T-helper 1 cell treated with Interleukin-12 subunit alpha and Interleukin-12 subunit beta and Interleukin-4 antibody, amounts not matched to agents 30 μg/mL and 1 μg/mL, for 36 hours (primary cell): ENCODE measurements around the gene TXN2.

Experiments
- H3K27ac Mint-ChIP-seq: one replicate; pipeline ENCODE4 v1.8.0; 2021; ENCODE audit warnings: mild to moderate bottlenecking, mixed read lengths
- H3K27me3 Mint-ChIP-seq: one replicate; pipeline ENCODE4 v1.8.0; 2021; ENCODE audit warnings: low read depth, mixed read lengths
- H3K36me3 Mint-ChIP-seq: one replicate; pipeline ENCODE4 v1.8.0; 2021; ENCODE audit warnings: low read depth, mixed read lengths
- H3K4me1 Mint-ChIP-seq: one replicate; pipeline ENCODE4 v1.8.0; 2021; ENCODE audit warnings: low read depth, mixed read lengths
- H3K4me3 Mint-ChIP-seq: one replicate; pipeline ENCODE4 v1.8.0; 2021; ENCODE audit warnings: mild to moderate bottlenecking, moderate library complexity, mixed read lengths
- H3K9me3 Mint-ChIP-seq: one replicate; pipeline ENCODE4 v1.8.0; 2021; ENCODE audit warnings: mixed read lengths

Gene TXN2

DNA sequence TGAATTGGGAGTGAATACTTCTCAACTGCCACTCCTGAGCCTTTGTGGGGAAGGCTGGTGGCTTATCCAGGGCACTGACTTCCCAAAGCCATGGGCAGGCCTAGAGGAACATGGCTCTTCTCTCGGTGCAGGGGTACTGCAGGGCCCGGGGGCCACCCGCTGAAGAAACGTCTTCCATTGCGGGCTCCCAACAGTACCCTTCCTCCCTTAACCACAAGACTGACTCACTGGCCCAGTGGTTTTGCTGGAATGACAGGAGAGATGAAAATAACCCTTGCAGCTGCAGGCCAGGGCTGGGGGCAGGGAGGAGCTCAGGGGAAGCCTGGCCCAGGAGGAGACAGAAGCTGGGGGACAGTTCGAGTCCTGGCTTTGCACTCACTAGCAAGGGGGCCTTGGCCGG, 13.5 kb downstream of the TXN2 start:
- no peak overlapping the region for H3K27ac Mint-ChIP-seq
- H3K27me3 Mint-ChIP-seq: no peaks in the 10 kb centered on the region
- H3K9me3 Mint-ChIP-seq: no peaks in the 10 kb centered on the region
- peaks cover 19% of the 10 kb centered on the region for H3K36me3 Mint-ChIP-seq
- H3K4me3 Mint-ChIP-seq: no peak overlapping the region
- H3K4me1 Mint-ChIP-seq: peaks cover 23% of the 10 kb centered on the region

DNA sequence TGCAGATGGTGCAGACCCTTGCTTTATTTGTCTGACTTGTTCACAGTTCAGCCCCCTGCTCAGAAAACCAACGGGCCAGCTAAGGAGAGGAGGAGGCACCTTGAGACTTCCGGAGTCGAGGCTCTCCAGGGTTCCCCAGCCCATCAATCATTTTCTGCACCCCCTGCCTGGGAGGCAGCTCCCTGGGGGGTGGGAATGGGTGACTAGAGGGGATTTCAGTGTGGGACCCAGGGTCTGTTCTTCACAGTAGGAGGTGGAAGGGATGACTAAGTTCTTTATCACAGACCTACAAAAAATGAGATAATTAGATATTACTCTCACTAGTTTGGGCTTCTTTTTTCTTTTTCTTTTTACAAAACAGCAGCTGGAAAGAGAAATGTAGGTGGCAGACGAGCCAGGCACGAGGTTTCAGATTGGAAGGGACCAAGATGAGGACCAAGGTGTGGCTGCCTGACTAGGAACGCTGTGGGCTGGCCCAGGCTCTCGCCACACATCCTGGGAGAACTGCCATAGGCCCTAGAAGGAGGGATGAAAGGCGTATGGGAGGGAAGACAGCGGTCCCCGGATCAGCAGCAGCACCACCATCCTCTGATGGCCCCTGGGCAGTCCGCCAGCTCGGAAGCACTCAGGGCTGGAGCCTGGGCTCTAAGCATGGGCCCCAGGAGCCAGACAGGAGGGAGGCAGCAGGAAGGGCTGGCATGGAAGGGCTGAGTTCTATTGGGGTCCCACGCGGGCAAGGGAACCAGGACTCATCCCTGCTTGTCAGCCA, 14.2 kb downstream of the TXN2 start:
- Mint-ChIP-seq H3K4me3 (no peak overlapping the region), H3K9me3 (no peaks in the 10 kb centered on the region), H3K36me3 (peaks cover 17% of the 10 kb centered on the region), H3K4me1 (peaks cover 23% of the 10 kb centered on the region), H3K27ac (peak overlapping the region; percentile 59), H3K27me3 (no peaks in the 10 kb centered on the region)

DNA sequence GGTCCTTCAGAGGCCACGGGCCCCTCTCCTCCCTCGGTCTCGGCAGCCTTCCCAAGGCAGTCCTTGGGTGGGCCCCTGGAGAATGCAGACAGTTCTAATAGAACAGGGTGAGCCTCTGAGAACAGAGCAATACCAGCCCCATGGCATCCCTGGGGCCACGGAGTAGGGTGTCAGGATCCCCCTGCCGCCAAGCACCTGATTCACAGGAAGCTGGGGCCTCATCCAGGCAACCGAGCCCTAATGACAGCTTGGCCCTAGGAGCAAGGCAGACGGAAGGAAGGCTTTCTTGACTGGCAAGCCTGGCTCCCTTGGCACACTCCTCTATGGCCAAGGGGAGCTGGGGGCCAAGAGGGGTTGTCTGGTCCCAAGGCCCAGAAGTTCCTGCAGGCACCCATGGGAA, 15.2 kb downstream of the TXN2 start:
- peaks cover 23% of the 10 kb centered on the region for H3K4me1 Mint-ChIP-seq
- H3K4me3 Mint-ChIP-seq: no peak overlapping the region
- H3K9me3 Mint-ChIP-seq: no peaks in the 10 kb centered on the region
- no peaks in the 10 kb centered on the region for H3K27me3 Mint-ChIP-seq
- peaks cover 12% of the 10 kb centered on the region for H3K36me3 Mint-ChIP-seq
- no peak overlapping the region for H3K27ac Mint-ChIP-seq

DNA sequence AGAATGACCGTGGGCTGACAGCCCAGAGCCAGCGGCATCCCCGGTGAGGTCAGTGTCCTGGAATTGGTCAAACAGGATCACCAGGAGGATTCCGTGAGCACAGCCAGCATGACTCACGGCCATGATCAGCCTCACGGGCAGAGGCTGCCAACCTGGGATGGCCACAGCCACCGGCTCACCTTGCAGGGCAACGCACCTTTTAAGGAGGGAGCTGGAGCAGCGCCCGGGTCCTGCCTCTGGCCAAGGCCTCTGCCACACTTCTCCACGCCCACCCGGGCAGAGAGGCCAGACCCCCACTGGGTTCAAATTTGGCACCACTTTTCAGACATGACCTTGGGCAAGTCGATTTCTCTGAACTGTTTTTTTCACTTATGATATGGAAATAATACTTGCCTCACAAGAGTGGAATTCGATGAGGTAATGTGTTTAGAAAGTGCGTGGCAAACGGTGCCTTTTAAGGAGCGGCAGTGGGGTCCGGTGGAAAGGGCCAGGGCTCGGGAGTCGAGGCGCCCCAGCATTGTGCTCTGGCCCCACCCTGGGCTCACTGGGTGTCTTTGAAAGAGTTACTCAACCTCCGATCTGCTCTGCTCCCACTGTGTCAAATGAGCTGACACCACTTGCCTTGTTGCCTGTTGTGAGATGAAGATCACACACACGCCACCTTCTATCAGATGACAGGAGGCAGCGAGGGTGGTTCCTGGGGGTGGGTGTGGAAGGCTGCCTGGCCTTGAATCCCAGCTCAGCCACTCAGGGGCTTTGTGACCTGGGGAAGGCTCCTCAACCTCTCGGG, 16.0 kb downstream of the TXN2 start:
- H3K9me3 Mint-ChIP-seq: no peaks in the 10 kb centered on the region

DNA sequence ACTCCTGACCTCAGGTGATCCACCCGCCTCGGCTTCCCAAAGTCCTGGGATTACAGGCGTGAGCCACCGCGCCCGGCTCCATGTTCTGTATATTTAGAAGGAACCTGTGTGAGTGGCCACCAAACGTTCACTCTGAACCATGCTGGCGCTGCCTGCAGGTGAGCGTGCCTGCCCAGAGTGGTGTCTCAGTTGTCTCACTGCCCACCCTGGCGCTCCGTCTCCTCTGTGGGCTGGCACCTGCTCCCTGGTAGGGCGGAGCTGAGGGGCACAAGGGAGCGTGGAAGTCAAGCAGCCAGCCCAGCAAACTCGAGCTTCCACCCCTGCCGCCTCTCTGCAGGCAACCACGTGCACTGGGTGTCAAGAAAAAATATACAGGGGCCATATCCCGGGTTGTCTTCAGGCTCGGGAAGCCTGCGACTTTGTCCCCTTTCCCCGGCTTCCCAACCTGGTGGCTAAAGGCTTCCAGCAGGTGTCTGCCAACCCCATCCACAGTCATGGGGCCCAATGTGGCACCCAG, 16.7 kb downstream of the TXN2 start:
- H3K27me3 Mint-ChIP-seq: no peaks in the 10 kb centered on the region
- H3K27ac Mint-ChIP-seq: no peak overlapping the region
- peaks cover 7% of the 10 kb centered on the region for H3K36me3 Mint-ChIP-seq
- no peak overlapping the region for H3K4me3 Mint-ChIP-seq
- H3K9me3 Mint-ChIP-seq: no peaks in the 10 kb centered on the region
- H3K4me1 Mint-ChIP-seq: peaks cover 15% of the 10 kb centered on the region

More for the DNA sequence above, 16.0 kb downstream of the TXN2 start:
- Mint-ChIP-seq H3K27me3 (no peaks in the 10 kb centered on the region), H3K4me3 (no peak overlapping the region), H3K36me3 (peaks cover 11% of the 10 kb centered on the region), H3K4me1 (peaks cover 22% of the 10 kb centered on the region), H3K27ac (no peak overlapping the region)

DNA sequence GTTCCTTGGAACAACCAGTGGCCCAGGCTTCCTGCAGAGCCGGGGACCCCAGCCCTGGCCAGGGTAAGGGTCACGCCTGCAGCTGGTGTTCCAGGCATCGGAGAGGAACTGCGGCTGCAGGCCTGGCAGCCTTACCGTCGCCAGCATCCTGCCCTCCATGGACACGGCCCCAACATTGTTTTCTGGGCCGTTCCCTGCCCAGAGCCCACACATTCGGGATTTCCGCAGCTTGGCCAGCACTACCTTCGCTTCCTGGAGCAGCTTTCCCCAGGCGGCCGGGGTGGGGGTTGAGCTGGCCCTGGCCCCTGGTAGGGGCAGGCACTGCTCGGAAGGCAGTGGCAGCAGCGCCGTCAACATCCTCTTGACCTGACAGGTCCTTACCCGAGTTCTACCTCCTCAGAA, 17.7 kb downstream of the TXN2 start:
- peaks cover 14% of the 10 kb centered on the region for H3K4me1 Mint-ChIP-seq
- H3K4me3 Mint-ChIP-seq: no peak overlapping the region
- no peaks in the 10 kb centered on the region for H3K9me3 Mint-ChIP-seq
- no peaks in the 10 kb centered on the region for H3K27me3 Mint-ChIP-seq
- no peak overlapping the region for H3K27ac Mint-ChIP-seq
- H3K36me3 Mint-ChIP-seq: peaks cover 7% of the 10 kb centered on the region

DNA sequence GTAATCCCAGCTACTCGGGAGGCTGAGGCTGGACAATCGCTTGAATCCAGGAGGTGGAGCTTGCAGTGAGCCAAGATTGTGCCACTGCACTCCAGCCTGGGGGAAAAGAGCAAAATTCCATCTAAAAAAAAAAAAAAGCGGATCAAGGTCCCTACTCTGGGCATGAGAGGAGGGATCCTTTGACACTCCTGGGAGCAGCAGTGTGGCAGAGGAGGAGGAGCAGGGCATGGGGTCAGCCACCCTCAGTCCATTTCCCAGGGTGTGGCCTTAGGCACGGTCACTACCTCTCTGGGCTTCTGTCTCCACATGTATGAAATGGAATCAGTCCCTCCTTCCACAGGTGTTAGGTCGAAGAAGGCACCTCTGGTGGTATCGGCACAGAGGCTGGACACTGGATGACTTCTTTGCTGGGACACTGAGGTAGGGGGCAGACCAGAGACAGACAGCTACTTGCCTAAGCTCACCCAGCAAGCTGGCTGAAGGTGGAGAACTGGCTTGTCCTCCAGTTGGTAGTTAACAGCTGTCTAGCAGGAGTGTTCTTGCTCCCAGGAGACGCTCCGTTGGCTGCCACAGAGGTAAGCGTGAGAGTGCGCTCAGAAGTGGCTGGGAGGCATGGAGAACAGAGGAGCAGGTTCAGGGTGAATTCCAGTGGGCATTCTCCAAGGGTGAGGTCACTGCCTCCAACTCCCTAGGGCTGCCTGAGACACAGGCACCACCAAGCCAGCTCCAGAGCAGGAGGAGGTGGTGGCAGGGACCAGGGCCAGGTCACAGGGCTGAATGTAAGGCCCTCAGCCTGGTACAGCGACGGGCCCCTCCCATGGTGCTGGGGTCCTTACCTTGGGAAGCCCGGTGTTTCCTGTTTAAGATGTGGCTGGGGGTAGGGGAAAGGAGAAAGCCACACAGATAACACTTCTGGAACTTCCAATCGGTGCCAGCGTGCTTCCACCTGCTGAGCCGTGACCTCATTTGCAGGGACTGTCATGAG, 19.5 kb downstream of the TXN2 start:
- H3K27me3 Mint-ChIP-seq: no peaks in the 10 kb centered on the region
- H3K4me1 Mint-ChIP-seq: peaks cover 10% of the 10 kb centered on the region
- no peaks in the 10 kb centered on the region for H3K9me3 Mint-ChIP-seq
- H3K27ac Mint-ChIP-seq: no peak overlapping the region
- H3K4me3 Mint-ChIP-seq: no peak overlapping the region
- H3K36me3 Mint-ChIP-seq: peaks cover 3% of the 10 kb centered on the region

DNA sequence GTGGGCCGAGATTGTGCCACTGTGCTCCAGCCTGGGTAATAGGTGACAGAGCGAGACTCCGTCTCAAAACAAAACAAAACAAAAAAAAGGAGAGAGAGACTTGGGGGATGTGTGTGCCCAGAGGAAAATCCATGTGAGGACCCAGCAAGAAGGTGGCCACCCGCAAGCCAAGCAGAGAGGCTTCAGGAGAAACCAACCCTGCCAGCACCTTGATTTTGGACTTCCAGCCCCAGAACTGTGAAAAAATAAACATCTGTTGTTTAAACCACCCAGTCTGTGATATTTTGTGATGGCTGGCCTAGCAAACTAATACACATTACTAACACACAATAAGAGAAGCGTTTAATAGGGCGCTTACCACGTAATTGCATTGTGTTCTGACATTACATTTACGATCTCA, 21.2 kb downstream of the TXN2 start:
- no peak overlapping the region for H3K27ac Mint-ChIP-seq
- no peak overlapping the region for H3K4me3 Mint-ChIP-seq
- H3K4me1 Mint-ChIP-seq: peaks cover 16% of the 10 kb centered on the region
- H3K9me3 Mint-ChIP-seq: no peaks in the 10 kb centered on the region
- no peaks in the 10 kb centered on the region for H3K27me3 Mint-ChIP-seq
- no peaks in the 10 kb centered on the region for H3K36me3 Mint-ChIP-seq

DNA sequence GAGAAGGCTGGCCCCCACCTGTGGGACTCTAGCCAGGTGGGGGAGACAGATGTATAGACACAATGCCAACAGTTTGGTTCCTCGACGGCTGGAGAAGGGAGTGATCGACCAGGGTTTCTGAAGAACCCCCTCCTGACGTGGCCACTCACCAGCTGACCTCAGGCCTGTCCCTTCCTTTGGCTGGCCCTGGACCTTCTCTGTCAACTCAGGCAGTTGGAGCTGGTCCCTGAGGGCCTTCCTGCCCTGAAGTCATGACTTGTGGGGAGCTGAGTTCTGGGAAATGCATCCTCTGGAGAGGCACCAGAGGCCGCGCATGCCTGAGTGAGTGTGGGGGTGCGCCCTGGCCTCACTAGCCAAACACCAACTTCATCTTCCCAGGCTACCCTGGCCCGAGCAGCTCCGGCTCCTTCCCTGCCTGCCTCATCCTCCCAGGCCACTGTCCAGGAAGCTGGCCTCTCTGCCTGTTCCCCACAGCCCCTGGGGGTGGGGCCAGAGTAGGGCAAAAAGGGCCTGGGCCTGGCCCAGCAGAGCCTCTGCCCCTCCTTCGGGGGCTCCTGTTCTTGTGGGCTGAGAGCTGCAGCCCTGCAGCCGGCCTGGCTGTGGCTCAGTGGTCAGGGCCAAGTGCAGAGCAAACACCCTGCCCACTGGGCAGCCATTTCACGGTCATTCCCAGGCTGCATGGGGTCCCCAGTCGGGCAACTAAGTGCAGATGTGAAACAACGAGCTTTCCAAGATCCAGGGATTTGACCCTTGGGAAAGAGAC, 23.6 kb downstream of the TXN2 start:
- peak overlapping the region; percentile 3 for H3K27ac Mint-ChIP-seq
- H3K4me3 Mint-ChIP-seq: no peak overlapping the region
- H3K4me1 Mint-ChIP-seq: peaks cover 26% of the 10 kb centered on the region
- H3K27me3 Mint-ChIP-seq: no peaks in the 10 kb centered on the region
- no peaks in the 10 kb centered on the region for H3K9me3 Mint-ChIP-seq
- H3K36me3 Mint-ChIP-seq: no peaks in the 10 kb centered on the region

DNA sequence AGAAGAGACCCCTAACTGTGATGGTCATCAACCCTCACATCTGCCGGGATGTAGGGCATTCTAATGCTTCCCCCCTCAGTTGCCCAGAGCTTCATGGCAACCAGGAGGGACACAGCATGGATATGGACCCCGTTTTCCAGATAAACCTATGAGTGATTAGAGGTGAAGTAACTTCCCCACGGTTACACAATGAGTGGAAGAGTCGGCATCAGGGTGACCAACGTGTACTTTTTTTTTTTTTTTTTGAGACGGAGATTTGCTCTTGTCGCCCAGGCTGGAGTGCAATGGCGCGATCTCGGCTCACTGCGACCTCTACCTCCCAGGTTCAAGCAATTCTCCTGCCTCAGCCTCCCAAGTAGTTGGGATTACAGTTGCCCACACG, 25.0 kb downstream of the TXN2 start:
- Mint-ChIP-seq H3K9me3 (no peaks in the 10 kb centered on the region), H3K27me3 (no peaks in the 10 kb centered on the region), H3K27ac (peak overlapping the region; percentile 61), H3K4me1 (peaks cover 38% of the 10 kb centered on the region), H3K36me3 (no peaks in the 10 kb centered on the region), H3K4me3 (peak overlapping the region; percentile 65)

DNA sequence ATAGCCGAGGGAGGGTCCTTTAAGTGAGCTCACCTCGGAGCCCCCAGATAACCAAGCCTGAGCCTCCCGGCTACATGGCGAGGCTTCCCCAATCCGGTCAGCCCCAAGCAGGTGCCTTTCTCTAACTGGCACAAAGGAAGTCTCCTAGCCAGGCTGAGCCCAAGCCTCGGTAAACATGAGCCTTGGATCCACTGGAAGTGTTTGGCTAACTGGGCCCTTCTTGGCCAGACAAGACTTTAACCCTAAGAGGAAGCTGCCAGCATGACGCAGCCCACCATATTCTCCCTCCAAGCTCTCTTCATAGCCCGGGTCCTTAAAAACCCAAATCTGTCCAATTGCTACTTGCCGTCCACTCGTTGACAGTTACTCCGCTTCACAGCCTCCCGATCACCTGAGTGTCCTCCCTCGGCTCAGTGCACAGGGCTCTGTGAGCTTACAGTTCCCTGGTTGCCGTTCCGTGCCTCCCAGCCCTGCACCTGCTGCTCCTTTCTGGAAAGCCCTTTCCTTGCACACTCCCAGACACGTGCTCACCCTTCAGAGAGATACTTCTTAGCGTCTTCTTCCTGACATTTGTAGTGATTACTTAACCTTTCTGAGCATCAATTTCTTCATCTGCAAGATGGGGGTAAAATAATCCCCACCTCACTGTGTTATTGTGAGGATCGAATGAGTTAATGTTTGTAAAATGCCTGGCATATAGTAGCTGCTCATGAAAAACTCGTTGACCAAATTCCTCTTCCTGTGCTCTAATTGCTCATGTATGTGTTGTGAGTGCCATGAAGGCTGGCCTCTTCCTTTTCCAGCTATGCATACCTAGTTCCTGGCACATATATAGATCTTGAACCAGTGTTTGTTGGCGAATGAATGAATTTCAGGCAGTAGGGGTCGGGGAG, 25.6 kb downstream of the TXN2 start:
- Mint-ChIP-seq H3K36me3 (no peaks in the 10 kb centered on the region), H3K4me1 (peaks cover 37% of the 10 kb centered on the region), H3K9me3 (no peaks in the 10 kb centered on the region), H3K27me3 (no peaks in the 10 kb centered on the region), H3K4me3 (peak overlapping the region; percentile 65), H3K27ac (peak overlapping the region; percentile 67)

DNA sequence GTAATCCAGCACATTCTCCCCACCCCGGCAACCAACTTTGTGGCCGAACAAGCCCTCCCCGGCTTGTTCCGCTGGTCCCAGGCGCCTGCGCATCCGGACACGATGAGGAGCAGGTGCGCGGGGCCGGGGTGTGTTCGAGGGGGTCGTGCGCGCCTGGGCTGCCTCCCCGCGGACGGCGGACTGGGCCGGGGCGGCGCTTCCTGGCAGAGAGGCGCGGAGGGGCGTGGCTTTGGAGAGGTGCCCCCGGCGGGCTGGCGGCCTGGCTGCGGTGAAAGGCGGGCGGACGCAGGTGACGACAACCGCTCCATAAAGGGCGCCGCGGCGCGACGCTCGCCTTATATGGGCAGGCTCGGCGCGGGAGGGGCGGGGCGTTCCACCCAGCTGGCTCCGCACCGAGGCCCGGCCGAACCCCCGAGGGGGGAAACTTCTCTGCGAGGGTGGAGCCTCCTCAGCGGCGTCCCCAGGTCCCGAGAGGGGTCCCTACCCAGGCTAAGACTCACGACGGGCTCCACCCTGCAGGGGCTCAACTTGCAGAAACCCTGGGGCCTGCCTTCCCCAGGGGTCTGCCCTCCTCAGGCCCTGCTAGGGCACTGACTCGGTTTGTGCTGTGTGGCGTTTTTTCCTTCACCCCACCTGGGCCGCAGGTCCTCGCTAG, 26.4 kb downstream of the TXN2 start:
- no peaks in the 10 kb centered on the region for H3K9me3 Mint-ChIP-seq
- H3K4me3 Mint-ChIP-seq: peak overlapping the region; percentile 65
- H3K36me3 Mint-ChIP-seq: no peaks in the 10 kb centered on the region
- peak overlapping the region; percentile 80 for H3K27ac Mint-ChIP-seq
- H3K4me1 Mint-ChIP-seq: peaks cover 37% of the 10 kb centered on the region
- no peaks in the 10 kb centered on the region for H3K27me3 Mint-ChIP-seq
